Measurements from ENCODE around the gene BORCS8. TPM values are rescaled to one million over a fixed set of nuclear protein-coding genes. Genes with fewer than 3 reads are reported as not detected.
"Not testable (repeated sequence)": the region's sequence is repeated elsewhere in the genome, so short reads cannot be mapped to it uniquely, and the experiment has no call there.

BORCS8 gene
- total and polyA plus RNA-seq, 5 donors = 27.5 to 33.2 (median 30.3) TPM

GRCh38 chr19:19145281-19145680 lies 46.7 kb downstream of the BORCS8 start:
- Histone ChIP-seq H3K4me1 (ENCODE audit: control insufficient read depth, insufficient read depth, low read length) (no peaks in the 10 kb centered on the region), H3K4me3 (ENCODE audit: low read length) (no peak overlapping the region), H3K27me3 (ENCODE audit: control insufficient read depth, insufficient read depth) (no peaks in the 10 kb centered on the region), H3K27ac (ENCODE audit: low read length) (no peak overlapping the region), H3K9me3 (ENCODE audit: control insufficient read depth, low read length) (no peaks in the 10 kb centered on the region)
- WGBS = 83% methylated on average over 17 of the region's 17 CpGs
- intact Hi-C loops (cut with DNase I) = loop anchor here in 1 of 4 donors (10.0 kb wide), 1 partner anchor 200 kb away; no protein-coding TSS in a partner anchor
- DNase-seq (peak in 2 of 3 donors; percentile 42 to 61), ATAC-seq (peak; percentile 17 to 31)

GRCh38 chr19:19142347-19142746 lies 49.6 kb downstream of the BORCS8 start:
- Histone ChIP-seq H3K4me1 (ENCODE audit: control insufficient read depth, insufficient read depth, low read length) (no peaks in the 10 kb centered on the region), H3K9me3 (ENCODE audit: control insufficient read depth, low read length) (no peaks in the 10 kb centered on the region), H3K27me3 (ENCODE audit: control insufficient read depth, insufficient read depth) (no peaks in the 10 kb centered on the region), H3K4me3 (ENCODE audit: low read length) (no peak overlapping the region), H3K27ac (ENCODE audit: low read length) (no peak overlapping the region)
- WGBS = 88% methylated on average over 12 of the region's 12 CpGs
- intact Hi-C loops (cut with DNase I) = loop anchor here in 2 of 4 donors (5.0 to 10.0 kb wide), 2 partner anchors 85 to 202 kb away; no protein-coding TSS in a partner anchor
- ATAC-seq = no peak
- DNase-seq = no peak

- no peak overlapping the region for H3K4me3 ChIP-seq (ENCODE audit: low read length)
- intact Hi-C loops (cut with DNase I) = loop anchor here in 2 of 4 donors (5.0 to 10.0 kb wide), 2 partner anchors 83 to 204 kb away; no protein-coding TSS in a partner anchor
- H3K27me3 ChIP-seq (ENCODE audit: control insufficient read depth, insufficient read depth) = no peaks in the 10 kb centered on the region
- no peak overlapping the region for H3K27ac ChIP-seq (ENCODE audit: low read length)
- H3K9me3 ChIP-seq (ENCODE audit: control insufficient read depth, low read length) = no peaks in the 10 kb centered on the region
- 61% methylated on average over 5 of the region's 5 CpGs for WGBS
- no peak for ATAC-seq
- H3K4me1 ChIP-seq (ENCODE audit: control insufficient read depth, insufficient read depth, low read length) = no peaks in the 10 kb centered on the region
- no peak for DNase-seq
Measured at GRCh38 chr19:19140476-19140875, 51.5 kb downstream of the BORCS8 start.

GRCh38 chr19:19139876-19140229 lies 52.1 kb downstream of the BORCS8 start:
- no peak for ATAC-seq
- no peak for DNase-seq
- Histone ChIP-seq H3K4me1 (ENCODE audit: control insufficient read depth, insufficient read depth, low read length) (no peaks in the 10 kb centered on the region), H3K27me3 (ENCODE audit: control insufficient read depth, insufficient read depth) (no peaks in the 10 kb centered on the region), H3K27ac (ENCODE audit: low read length) (no peak overlapping the region), H3K4me3 (ENCODE audit: low read length) (no peak overlapping the region), H3K9me3 (ENCODE audit: control insufficient read depth, low read length) (no peaks in the 10 kb centered on the region)
- intact Hi-C loops (cut with DNase I) = loop anchor here (5.0 to 10.0 kb wide), 4 partner anchors 75 to 205 kb away; partner anchors contain the start of gene SLC25A42 (in 2 of the 4)
- WGBS = 44% methylated on average over 5 of the region's 5 CpGs

GRCh38 chr19:19138109-19138981 lies 53.6 kb downstream of the BORCS8 start, which contains the start of gene TMEM161A:
Gene TMEM161A (minus strand): TSS chr19:19138478. CDS start chr19:19138428, 50 bp downstream.
- Histone ChIP-seq H3K4me3 (ENCODE audit: low read length) (peak within 1 kb of the TSS; percentile 86), H3K27ac (ENCODE audit: low read length) (peak within 1 kb of the TSS; percentile 33), H3K27me3 (ENCODE audit: control insufficient read depth, insufficient read depth) (no peaks in the 10 kb centered on the region), H3K9me3 (ENCODE audit: control insufficient read depth, low read length) (no peaks in the 10 kb centered on the region), H3K4me1 (ENCODE audit: control insufficient read depth, insufficient read depth, low read length) (no peaks in the 10 kb centered on the region)
- WGBS = 2% methylated on average over 42 of the region's 42 CpGs
- ATAC-seq (peak; percentile 98), DNase-seq (peak; percentile 97 to 99 (median 98))
- intact Hi-C loops (cut with DNase I) = loop anchor here in 3 of 4 donors (5.0 to 10.0 kb wide), 3 partner anchors 74 to 81 kb away; partner anchors contain the start of gene SLC25A42 (in 2 of the 3)

- WGBS = 13% methylated on average over 25 of the region's 25 CpGs
- peak in 1 of 3 donors; percentile 61 for DNase-seq
- intact Hi-C loops (cut with DNase I) = loop anchor here in 3 of 4 donors (5.0 to 10.0 kb wide), 3 partner anchors 73 to 80 kb away; partner anchors contain the start of gene SLC25A42 (in 2 of the 3)
- no peaks in the 10 kb centered on the region for H3K9me3 ChIP-seq (ENCODE audit: control insufficient read depth, low read length)
- no peaks in the 10 kb centered on the region for H3K27me3 ChIP-seq (ENCODE audit: control insufficient read depth, insufficient read depth)
- ATAC-seq = peak; percentile 13 to 41
- H3K4me3 ChIP-seq (ENCODE audit: low read length) = peak overlapping the region; percentile 86
- peak overlapping the region; percentile 33 for H3K27ac ChIP-seq (ENCODE audit: low read length)
- no peaks in the 10 kb centered on the region for H3K4me1 ChIP-seq (ENCODE audit: control insufficient read depth, insufficient read depth, low read length)
Measured at GRCh38 chr19:19137556-19138108, 54.3 kb downstream of the BORCS8 start.

- H3K4me1 ChIP-seq (ENCODE audit: control insufficient read depth, insufficient read depth, low read length); H3K27me3 ChIP-seq (ENCODE audit: control insufficient read depth, insufficient read depth); ATAC-seq; H3K27ac ChIP-seq (ENCODE audit: low read length); H3K9me3 ChIP-seq (ENCODE audit: control insufficient read depth, low read length); H3K4me3 ChIP-seq (ENCODE audit: low read length): not testable (repeated sequence)
- peak in 1 of 3 donors; percentile 7 for DNase-seq
- WGBS = 84% methylated on average over 6 of the region's 6 CpGs
- intact Hi-C loops (cut with DNase I) = loop anchor here in 3 of 4 donors (5.0 to 10.0 kb wide), 3 partner anchors 71 to 78 kb away; partner anchors contain the start of gene SLC25A42 (in 2 of the 3)
Measured at GRCh38 chr19:19135713-19136112, 56.2 kb downstream of the BORCS8 start.

- no peak overlapping the region for H3K4me3 ChIP-seq (ENCODE audit: low read length)
Measured at GRCh38 chr19:19134687-19135158, 57.2 kb downstream of the BORCS8 start.

GRCh38 chr19:19133985-19134384 lies 58.0 kb downstream of the BORCS8 start:
- no peaks in the 10 kb centered on the region for H3K4me1 ChIP-seq (ENCODE audit: control insufficient read depth, insufficient read depth, low read length)
- WGBS = 92% methylated on average over 6 of the region's 6 CpGs
- H3K4me3 ChIP-seq (ENCODE audit: low read length) = no peak overlapping the region
- H3K27me3 ChIP-seq (ENCODE audit: control insufficient read depth, insufficient read depth) = no peaks in the 10 kb centered on the region
- DNase-seq = peak in 1 of 3 donors; percentile 2
- ATAC-seq = no peak
- no peak overlapping the region for H3K27ac ChIP-seq (ENCODE audit: low read length)
- no peaks in the 10 kb centered on the region for H3K9me3 ChIP-seq (ENCODE audit: control insufficient read depth, low read length)
- intact Hi-C loops (cut with DNase I) = loop anchor here in 1 of 4 donors (10.0 kb wide), 1 partner anchor 69 kb away; the partner anchor contains the start of gene SLC25A42

More at GRCh38 chr19:19134687-19135158, 57.2 kb downstream of the BORCS8 start:
- intact Hi-C loops (cut with DNase I) = loop anchor here in 3 of 4 donors (5.0 to 10.0 kb wide), 3 partner anchors 70 to 77 kb away; partner anchors contain the start of gene SLC25A42 (in 2 of the 3)
- Histone ChIP-seq H3K9me3 (ENCODE audit: control insufficient read depth, low read length) (no peaks in the 10 kb centered on the region), H3K27me3 (ENCODE audit: control insufficient read depth, insufficient read depth) (no peaks in the 10 kb centered on the region), H3K27ac (ENCODE audit: low read length) (no peak overlapping the region), H3K4me1 (ENCODE audit: control insufficient read depth, insufficient read depth, low read length) (no peaks in the 10 kb centered on the region)
- 25% methylated on average over 21 of the region's 21 CpGs for WGBS
- ATAC-seq (peak; percentile 45 to 65), DNase-seq (peak; percentile 54 to 90 (median 87))

- ATAC-seq (no peak), DNase-seq (peak in 1 of 3 donors; percentile 42)
- 97% methylated on average over 12 of the region's 12 CpGs for WGBS
- intact Hi-C loops (cut with DNase I) = loop anchor here in 1 of 4 donors (10.0 kb wide), 1 partner anchor 68 kb away; the partner anchor contains the start of gene SLC25A42
- Histone ChIP-seq H3K4me1 (ENCODE audit: control insufficient read depth, insufficient read depth, low read length) (no peaks in the 10 kb centered on the region), H3K27ac (ENCODE audit: low read length) (no peak overlapping the region), H3K27me3 (ENCODE audit: control insufficient read depth, insufficient read depth) (no peaks in the 10 kb centered on the region), H3K4me3 (ENCODE audit: low read length) (no peak overlapping the region), H3K9me3 (ENCODE audit: control insufficient read depth, low read length) (no peaks in the 10 kb centered on the region)
Measured at GRCh38 chr19:19132912-19133311, 59.0 kb downstream of the BORCS8 start.
